ENCODE measurements around the gene BCDIN3D.
"Not testable (repeated sequence)": the region's sequence is repeated elsewhere in the genome, so short reads cannot be mapped to it uniquely, and the experiment has no call there.

BCDIN3D gene

GRCh38 chr12:49865782-49866135 is 22.9 kb upstream of the BCDIN3D start:
- H3K4me3 ChIP-seq (ENCODE audit: low read depth, low read length): no peak overlapping the region
- TF ChIP-seq, protein P1, sequence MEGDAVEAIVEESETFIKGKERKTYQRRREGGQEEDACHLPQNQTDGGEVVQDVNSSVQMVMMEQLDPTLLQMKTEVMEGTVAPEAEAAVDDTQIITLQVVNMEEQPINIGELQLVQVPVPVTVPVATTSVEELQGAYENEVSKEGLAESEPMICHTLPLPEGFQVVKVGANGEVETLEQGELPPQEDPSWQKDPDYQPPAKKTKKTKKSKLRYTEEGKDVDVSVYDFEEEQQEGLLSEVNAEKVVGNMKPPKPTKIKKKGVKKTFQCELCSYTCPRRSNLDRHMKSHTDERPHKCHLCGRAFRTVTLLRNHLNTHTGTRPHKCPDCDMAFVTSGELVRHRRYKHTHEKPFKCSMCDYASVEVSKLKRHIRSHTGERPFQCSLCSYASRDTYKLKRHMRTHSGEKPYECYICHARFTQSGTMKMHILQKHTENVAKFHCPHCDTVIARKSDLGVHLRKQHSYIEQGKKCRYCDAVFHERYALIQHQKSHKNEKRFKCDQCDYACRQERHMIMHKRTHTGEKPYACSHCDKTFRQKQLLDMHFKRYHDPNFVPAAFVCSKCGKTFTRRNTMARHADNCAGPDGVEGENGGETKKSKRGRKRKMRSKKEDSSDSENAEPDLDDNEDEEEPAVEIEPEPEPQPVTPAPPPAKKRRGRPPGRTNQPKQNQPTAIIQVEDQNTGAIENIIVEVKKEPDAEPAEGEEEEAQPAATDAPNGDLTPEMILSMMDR (IDR thresholded peaks at IDR 0.05; ENCODE audit: low read depth, low read length): no peak

DNA sequence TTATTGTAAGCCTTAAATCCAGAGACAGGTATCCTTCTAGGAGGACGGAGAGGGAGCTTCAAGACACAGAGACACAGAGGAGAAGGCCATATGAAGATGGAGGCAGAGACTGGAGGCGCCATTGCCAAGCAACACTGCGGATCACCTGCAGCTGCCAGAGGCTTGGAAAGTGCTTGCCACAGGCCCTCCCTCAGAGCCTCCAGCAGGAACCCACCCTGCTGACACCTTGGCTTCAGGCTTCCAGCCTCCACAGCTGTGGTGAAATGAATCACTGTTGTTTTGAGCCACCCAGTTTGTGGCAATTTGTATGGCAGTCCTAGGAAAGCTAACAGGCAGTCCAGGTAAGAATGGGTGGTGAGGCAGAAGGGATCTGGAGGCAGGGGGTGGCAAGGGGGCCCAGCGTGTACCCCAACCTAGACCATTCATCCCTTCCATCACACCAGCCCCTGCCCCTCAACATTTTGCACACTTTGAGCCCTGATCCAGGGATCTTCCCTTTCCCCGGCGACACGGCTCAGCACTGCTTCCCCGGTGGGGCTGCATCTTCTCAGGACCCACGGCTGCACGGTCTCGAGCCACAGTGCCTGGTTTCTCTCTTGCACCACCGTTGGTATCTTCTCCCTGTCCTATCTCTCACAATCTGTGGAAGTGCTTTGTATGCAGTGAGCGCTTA is 22.3 kb upstream of the BCDIN3D start:
- H3K4me3 ChIP-seq (ENCODE audit: low read depth, low read length): no peak overlapping the region
- TF ChIP-seq, protein P1 (IDR thresholded peaks at IDR 0.05; ENCODE audit: low read depth, low read length): no peak

GRCh38 chr12:49864798-49865090 is 21.8 kb upstream of the BCDIN3D start:
- TF ChIP-seq, protein P1 (IDR thresholded peaks at IDR 0.05; ENCODE audit: low read depth, low read length): no peak
- no peak overlapping the region for H3K4me3 ChIP-seq (ENCODE audit: low read depth, low read length)

GRCh38 chr12:49863946-49864797 is 21.3 kb upstream of the BCDIN3D start:
- TF ChIP-seq, protein P1 (IDR thresholded peaks at IDR 0.05; ENCODE audit: low read depth, low read length): no peak
- no peak overlapping the region for H3K4me3 ChIP-seq (ENCODE audit: low read depth, low read length)

- not testable (repeated sequence) for H3K4me3 ChIP-seq (ENCODE audit: low read depth, low read length)
These were observed 18.0 kb upstream of the BCDIN3D start for GRCh38 chr12:49860921-49861320.

GRCh38 chr12:49855890-49856289 is 13.0 kb upstream of the BCDIN3D start:
- H3K4me3 ChIP-seq (ENCODE audit: low read depth, low read length): not testable (repeated sequence)

DNA sequence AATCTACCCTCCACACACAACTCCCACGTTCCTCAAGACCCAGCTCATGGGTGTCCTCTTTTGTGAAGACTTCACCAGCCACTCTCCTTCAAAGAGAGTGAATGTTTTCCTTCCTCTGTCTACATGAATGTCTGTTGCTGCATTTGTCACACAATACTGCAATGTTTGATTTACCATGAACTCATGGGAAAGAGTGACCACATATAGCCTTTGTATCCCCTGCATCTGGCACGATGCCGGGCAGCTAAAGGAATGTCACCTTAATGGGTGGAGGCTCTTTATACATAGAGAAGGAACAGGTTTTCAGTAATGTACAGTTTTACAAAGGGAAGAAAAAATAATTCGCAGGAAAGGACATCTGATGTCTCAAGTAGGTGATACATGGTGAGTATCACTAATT is 12.1 kb upstream of the BCDIN3D start:
- H3K4me3 ChIP-seq (ENCODE audit: low read depth, low read length): no peak overlapping the region
- TF ChIP-seq, protein P1 (IDR thresholded peaks at IDR 0.05; ENCODE audit: low read depth, low read length): no peak

- TF ChIP-seq, protein P1 (IDR thresholded peaks at IDR 0.05; ENCODE audit: low read depth, low read length): no peak
- no peak overlapping the region for H3K4me3 ChIP-seq (ENCODE audit: low read depth, low read length)
These were observed 10.8 kb upstream of the BCDIN3D start for GRCh38 chr12:49853671-49854070.

All from WI38 (cell line).